ENCODE measurements around the gene FAM20C. TPM values are rescaled to one million over a fixed set of nuclear protein-coding genes. Genes with fewer than 3 reads are reported as not detected.

FAM20C gene
- total and polyA plus RNA-seq, 2 of the 8 experiments (the other 6 are each of a cell fraction or from before 2014, with no cell fraction given), result 9.5 to 34.8 TPM

DNA sequence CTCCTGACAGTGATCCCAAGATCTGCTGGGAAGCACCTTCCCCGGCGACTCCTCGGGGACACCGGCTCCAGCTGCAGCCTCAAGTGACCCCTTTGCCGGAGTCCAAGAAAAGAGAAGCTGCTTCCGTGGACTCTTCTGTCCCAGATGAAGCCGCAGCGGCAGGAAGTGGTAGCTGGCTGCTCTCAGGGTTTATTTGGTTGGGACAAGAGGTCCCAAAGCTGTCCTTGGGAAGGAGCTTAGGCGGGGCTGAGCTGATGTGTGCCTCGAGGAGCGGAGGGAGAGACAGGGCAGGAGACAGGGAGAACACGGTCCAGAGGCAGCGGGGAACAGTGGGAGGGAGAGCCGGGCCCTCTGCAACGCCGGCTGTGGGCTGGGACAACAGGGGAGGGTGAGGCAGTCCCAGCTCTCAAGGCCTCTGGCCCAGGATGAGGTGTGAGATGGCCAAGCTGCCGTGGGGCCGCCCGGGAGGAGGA is 13.1 kb upstream of the FAM20C start (continued):
- TF ChIP-seq NRF1 (IDR thresholded peaks at IDR 0.05; ENCODE audit: low read depth, low read length), result no peak
- TF ChIP-seq YY1 (IDR thresholded peaks at IDR 0.05; ENCODE audit: low read depth, low read length), result no peak
- TF ChIP-seq RXRA (IDR thresholded peaks at IDR 0.05; ENCODE audit: insufficient read depth, low read depth, low read length), result no peak
- TF ChIP-seq EZH2 (IDR thresholded peaks at IDR 0.05; ENCODE audit: low read depth, low read length, severe bottlenecking), result no peak
